ENCODE data around the gene DGKE.

Gene DGKE

GRCh38 chr17:56881685-56882295, 47.8 kb downstream of the DGKE start:
- DNase-seq (ENCODE audit: low read depth, low spot score): no peak
- no peak overlapping the region for H3K4me3 ChIP-seq (ENCODE audit: low read length)

DNA sequence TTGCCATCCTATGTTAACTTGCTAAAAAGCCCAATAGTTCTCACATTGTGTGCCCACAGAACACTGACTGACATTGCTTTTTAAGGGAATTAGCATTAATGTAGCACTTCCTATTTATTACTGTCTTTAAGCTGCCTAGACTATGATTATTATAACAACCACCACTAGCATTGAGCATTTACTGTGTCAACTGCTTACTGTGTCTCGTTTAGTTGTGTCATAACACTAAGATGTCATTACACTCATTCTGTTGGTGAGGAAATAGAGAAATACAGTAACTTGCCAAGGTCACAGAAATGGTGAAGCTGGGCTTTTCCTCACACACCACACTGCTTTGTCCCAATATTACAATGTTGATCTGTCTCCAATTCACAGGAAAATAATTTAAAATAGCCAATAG, 49.7 kb downstream of the DGKE start:
- no peak for DNase-seq (ENCODE audit: low read depth, low spot score)
- no peak overlapping the region for H3K4me3 ChIP-seq (ENCODE audit: low read length)

- H3K4me3 ChIP-seq (ENCODE audit: low read length): no peak overlapping the region
- DNase-seq (ENCODE audit: low read depth, low spot score): no peak
Measured at GRCh38 chr17:56884483-56885311, 50.7 kb downstream of the DGKE start.

DNA sequence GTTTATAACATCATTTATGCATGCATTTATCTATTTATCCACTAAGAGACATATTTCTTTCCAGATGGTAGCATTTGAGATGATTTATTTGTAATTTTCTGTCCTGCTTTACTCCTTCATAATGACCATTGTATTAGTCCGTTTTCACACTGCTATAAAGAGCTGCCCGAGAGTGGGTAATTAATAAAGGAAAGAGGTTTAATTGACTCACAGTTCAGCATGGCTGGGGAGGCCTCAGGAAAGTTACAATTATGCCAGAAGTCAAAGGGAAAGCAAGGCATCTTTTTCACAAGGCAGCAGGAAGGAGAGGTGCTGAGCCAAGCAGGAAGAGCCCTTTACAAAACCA, 51.3 kb downstream of the DGKE start:
- no peak for DNase-seq (ENCODE audit: low read depth, low spot score)
- no peak overlapping the region for H3K4me3 ChIP-seq (ENCODE audit: low read length)

GRCh38 chr17:56886288-56886731, 52.4 kb downstream of the DGKE start:
- no peak overlapping the region for H3K4me3 ChIP-seq (ENCODE audit: low read length)
- DNase-seq (ENCODE audit: low read depth, low spot score): no peak

- H3K4me3 ChIP-seq (ENCODE audit: low read length): no peak overlapping the region
- DNase-seq (ENCODE audit: low read depth, low spot score): no peak
Measured at GRCh38 chr17:56887105-56887504, 53.2 kb downstream of the DGKE start.

GRCh38 chr17:56887552-56888467, 53.9 kb downstream of the DGKE start:
- no peak overlapping the region for H3K4me3 ChIP-seq (ENCODE audit: low read length)
- DNase-seq (ENCODE audit: low read depth, low spot score): no peak

- no peak overlapping the region for H3K4me3 ChIP-seq (ENCODE audit: low read length)
- no peak for DNase-seq (ENCODE audit: low read depth, low spot score)
Measured at GRCh38 chr17:56890390-56890789, 56.4 kb downstream of the DGKE start.

- DNase-seq (ENCODE audit: low read depth, low spot score): no peak
- H3K4me3 ChIP-seq (ENCODE audit: low read length): no peak overlapping the region
Measured at GRCh38 chr17:56890906-56891674, 57.1 kb downstream of the DGKE start.

GRCh38 chr17:56891751-56892150, 57.8 kb downstream of the DGKE start:
- H3K4me3 ChIP-seq (ENCODE audit: low read length): no peak overlapping the region
- no peak for DNase-seq (ENCODE audit: low read depth, low spot score)

- no peak for DNase-seq (ENCODE audit: low read depth, low spot score)
- H3K4me3 ChIP-seq (ENCODE audit: low read length): no peak overlapping the region
Measured at GRCh38 chr17:56892333-56892732, 58.4 kb downstream of the DGKE start.

DNA sequence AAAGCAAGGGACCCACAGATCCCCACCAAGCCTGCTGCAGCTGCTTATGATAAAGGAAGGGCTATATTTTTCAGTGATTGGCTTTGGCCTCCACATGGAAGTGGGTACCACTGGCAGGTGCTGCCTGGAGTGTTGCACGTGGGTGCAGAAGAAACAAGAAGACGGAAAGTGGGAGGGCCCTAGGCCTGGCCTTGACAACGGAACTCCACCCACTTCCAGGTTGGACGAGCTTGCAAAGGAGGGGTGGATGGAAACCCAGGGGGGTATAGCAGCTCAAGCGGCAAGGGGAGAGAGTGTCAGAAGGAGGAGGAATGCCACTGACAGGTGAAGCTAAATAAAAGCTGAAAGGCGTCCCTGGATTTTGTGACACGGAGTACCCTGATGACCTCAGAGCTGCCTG, 59.6 kb downstream of the DGKE start:
- no peak overlapping the region for H3K4me3 ChIP-seq (ENCODE audit: low read length)
- DNase-seq (ENCODE audit: low read depth, low spot score): no peak

DNA sequence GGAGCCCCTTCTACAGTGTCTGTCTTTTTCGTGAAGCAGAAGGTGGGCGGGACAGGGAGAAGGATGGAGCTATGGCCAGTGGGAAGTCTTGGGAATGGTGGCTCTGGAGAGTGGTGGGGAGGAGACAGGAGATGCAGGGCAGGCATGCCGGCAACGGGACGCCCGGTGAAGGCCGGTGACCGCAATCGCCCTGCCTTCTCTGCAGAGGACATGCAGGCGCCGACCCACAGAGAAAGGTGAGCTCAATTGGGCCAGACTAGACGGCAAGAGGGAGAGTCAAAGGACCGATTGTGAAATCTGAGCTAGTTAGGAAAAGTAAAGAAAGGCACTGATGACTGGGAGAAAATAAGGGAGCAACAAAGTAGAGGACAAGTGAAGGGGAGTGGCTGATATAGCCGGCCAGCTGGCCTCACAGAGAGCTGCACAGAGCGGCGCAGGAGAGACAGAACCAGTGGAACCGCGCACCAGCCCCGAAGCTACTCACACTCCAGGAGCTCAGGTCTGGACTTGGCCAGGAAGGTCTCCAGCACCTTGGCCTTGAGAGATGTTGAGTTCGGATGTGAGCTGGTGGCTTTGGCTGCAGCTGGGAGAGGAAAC, 61.0 kb downstream of the DGKE start:
- no peak for DNase-seq (ENCODE audit: low read depth, low spot score)
- H3K4me3 ChIP-seq (ENCODE audit: low read length): no peak overlapping the region

- H3K4me3 ChIP-seq (ENCODE audit: low read length): no peak overlapping the region
- DNase-seq (ENCODE audit: low read depth, low spot score): no peak
Measured at GRCh38 chr17:56896217-56896967, 62.4 kb downstream of the DGKE start.

GRCh38 chr17:56896968-56897359, 63.0 kb downstream of the DGKE start:
- DNase-seq (ENCODE audit: low read depth, low spot score): no peak
- no peak overlapping the region for H3K4me3 ChIP-seq (ENCODE audit: low read length)

GRCh38 chr17:56897646-56898424, 63.9 kb downstream of the DGKE start:
- H3K4me3 ChIP-seq (ENCODE audit: low read length): no peak overlapping the region
- DNase-seq (ENCODE audit: low read depth, low spot score): no peak

GRCh38 chr17:56898874-56899273, 64.9 kb downstream of the DGKE start:
- DNase-seq (ENCODE audit: low read depth, low spot score): no peak
- H3K4me3 ChIP-seq (ENCODE audit: low read length): no peak overlapping the region

Data from Jurkat, Clone E6-1 (cell line).